Gastrocnemius medialis (tissue), 4 donors: ENCODE results near the gene CDH5.

ENCODE experiments used
- POLR2A ChIP-seq, 2 donors: fragments of 450-650 bp; IDR thresholded peaks; one replicate each; pipeline ENCODE4 v1.6.1; 2017; ENCODE audit warnings: antibody characterized with exemption in 2 of 2, mild to moderate bottlenecking in 2 of 2, moderate library complexity in 2 of 2
- TF ChIP-seq, protein P1 (sequence below), 5 experiments: fragments of 450-650 bp in 3 of 5; fragments of 200-600 bp in 2 of 5; sonication (generic) in 2 of 5; IDR thresholded peaks in 4 of 5; conservative IDR thresholded peaks in 1 of 5; 1 replicate in 4 of 5; 2 replicates in 1 of 5; pipeline ENCODE4 v1.5.1; 2016 to 2019; ENCODE audit warnings: antibody characterized with exemption in 5 of 5, mild to moderate bottlenecking in 3 of 5, moderate library complexity in 3 of 5

DNA sequence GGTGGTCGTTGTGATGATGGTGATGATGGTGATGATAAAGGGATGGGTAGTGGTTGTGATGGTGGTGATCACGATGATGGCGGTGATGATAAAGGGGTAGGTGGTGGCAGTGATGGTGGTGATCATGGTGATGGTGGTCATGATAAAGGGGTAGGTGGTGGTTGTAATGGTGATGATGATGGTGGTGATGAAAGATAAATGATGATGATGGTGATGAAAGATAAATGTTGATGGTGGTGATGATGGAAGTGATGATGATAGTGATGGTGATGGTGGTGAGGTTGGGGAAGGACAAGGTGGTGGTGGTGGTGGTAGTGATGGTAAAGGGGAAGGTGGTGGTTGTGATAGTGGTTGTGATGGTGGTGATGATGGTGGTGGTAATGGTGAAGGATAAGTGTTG, 13.9 kb downstream of the CDH5 start:
- TF ChIP-seq, protein P1, sequence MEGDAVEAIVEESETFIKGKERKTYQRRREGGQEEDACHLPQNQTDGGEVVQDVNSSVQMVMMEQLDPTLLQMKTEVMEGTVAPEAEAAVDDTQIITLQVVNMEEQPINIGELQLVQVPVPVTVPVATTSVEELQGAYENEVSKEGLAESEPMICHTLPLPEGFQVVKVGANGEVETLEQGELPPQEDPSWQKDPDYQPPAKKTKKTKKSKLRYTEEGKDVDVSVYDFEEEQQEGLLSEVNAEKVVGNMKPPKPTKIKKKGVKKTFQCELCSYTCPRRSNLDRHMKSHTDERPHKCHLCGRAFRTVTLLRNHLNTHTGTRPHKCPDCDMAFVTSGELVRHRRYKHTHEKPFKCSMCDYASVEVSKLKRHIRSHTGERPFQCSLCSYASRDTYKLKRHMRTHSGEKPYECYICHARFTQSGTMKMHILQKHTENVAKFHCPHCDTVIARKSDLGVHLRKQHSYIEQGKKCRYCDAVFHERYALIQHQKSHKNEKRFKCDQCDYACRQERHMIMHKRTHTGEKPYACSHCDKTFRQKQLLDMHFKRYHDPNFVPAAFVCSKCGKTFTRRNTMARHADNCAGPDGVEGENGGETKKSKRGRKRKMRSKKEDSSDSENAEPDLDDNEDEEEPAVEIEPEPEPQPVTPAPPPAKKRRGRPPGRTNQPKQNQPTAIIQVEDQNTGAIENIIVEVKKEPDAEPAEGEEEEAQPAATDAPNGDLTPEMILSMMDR (IDR thresholded peaks at IDR 0.05 in 4 of 5, conservative IDR thresholded peaks at IDR 0.05 in 1 of 5) = no peak
- TF ChIP-seq POLR2A (IDR thresholded peaks at IDR 0.05) = no peak
